WI38 (cell line): ENCODE measurements around the gene TMEM247.

Experiments
- H3K4me3 ChIP-seq: 2 replicates; pipeline ENCODE4 v1.5.1; 2011; ENCODE audit warnings: low read depth, mild to moderate bottlenecking, control low read depth, low read length
- CTCF ChIP-seq: IDR thresholded peaks from 2 replicates; pipeline ENCODE4 v1.5.1; 2012; ENCODE audit warnings: low read depth, mild to moderate bottlenecking, control low read depth, low read length

Gene TMEM247

DNA sequence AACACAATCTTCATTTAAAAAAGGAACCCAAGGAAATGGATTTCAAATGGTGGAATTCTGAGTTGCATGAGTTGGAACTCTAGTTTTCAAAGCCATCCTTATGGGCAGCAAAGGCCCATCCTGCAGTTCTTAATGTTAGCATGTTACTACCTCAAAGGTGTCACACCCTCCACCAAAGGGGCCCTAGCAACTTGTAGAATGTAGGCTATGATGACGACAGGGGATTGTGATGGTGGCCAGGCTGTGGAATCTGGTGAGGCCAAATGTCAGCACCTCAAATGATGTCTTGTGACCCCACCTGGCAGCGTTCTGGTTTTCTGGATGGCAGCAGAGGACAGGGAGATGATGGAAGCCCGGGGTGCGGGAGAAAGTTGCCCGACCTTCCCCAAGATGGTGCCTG, at the start of gene TMEM247:
TSS of gene TMEM247 (plus strand) at position 301 of the 400 bp plus-strand sequence.
- no peak for TF ChIP-seq CTCF
- H3K4me3 ChIP-seq: no peak within 1 kb of the TSS

DNA sequence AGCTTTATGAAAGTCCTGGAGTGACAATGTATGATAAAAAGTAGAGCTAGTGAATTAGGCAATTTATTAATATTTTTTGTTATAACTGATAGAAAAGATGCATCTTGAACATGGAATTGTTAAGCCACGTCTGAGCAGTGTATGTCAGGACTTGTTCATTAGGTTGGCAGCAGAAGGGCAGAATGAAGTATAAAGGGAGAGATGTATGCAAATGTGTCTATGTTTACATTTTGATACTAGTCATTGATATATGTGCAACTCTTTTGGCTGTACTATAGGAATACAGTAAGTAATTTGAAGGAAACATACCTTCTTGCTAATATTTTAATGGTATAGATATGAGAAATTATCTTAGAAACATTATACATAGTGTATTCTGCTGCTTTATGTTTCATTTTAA, 49.0 kb upstream of the TMEM247 start:
- no peak for TF ChIP-seq CTCF

DNA sequence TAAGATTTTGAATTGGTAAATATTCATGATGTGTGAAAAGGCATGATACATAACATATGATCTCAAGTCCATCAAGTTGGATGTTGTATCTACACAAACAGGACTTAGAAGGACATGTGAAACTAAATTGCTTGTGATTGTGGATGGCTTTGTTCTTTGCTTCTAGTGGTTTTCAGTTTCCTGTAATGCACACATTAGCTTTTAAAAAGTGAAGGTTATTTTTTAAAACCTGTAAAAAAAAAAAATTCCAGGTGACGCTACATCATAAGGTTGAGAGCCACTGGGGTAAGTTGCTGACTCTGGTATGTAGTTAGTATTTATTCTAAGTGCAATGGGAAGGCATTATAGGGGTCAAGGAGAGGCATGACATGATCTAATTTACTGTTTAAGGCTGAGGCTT, 48.4 kb upstream of the TMEM247 start:
- no peak for TF ChIP-seq CTCF
- H3K4me3 ChIP-seq: no peak overlapping the region

More for the DNA sequence above, 49.0 kb upstream of the TMEM247 start:
- H3K4me3 ChIP-seq: no peak overlapping the region

DNA sequence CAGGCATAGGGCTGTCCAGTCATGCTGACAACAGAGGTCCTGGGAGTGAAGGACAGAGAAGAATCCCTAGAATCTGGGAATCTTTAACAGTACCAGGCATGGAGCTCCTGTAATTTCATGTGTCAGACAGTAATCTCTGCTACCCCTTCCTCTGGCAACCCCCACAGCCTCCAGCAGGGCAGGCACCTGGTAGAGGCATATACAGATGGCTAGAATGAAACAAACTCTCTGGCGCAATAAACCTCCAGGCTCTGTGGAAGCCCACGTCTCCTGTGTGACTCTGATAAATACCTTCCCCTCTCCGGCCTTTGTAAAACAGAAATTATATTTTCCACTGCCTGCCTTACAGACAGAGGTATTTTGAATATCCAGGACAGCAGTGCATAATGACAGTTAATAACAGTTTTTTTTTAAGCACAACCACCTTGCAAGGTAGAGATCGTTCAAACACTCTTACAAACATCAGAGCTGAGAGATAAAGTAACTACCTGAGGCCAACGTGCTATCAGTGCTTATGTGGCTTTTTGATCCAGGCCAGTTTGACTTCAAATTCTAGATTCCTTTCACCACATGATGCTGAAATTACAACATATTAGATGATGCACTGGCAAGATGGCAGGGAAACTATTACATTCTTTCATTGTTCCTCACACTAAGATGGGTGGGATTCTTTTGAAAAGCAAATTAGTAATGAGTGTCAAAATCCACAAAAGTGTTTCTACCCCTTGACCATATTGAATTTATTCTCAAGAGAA, 47.7 kb upstream of the TMEM247 start:
- no peak overlapping the region for H3K4me3 ChIP-seq
- no peak for TF ChIP-seq CTCF

GRCh38 chr2:46434851-46435273, 44.5 kb upstream of the TMEM247 start:
- TF ChIP-seq CTCF: no peak
- no peak overlapping the region for H3K4me3 ChIP-seq

- no peak for TF ChIP-seq CTCF
- H3K4me3 ChIP-seq: no peak overlapping the region
Measured at GRCh38 chr2:46435353-46435752, 44.0 kb upstream of the TMEM247 start.

- H3K4me3 ChIP-seq: no peak overlapping the region
Measured at GRCh38 chr2:46435796-46436360, 43.5 kb upstream of the TMEM247 start.

More at GRCh38 chr2:46435796-46436360, 43.5 kb upstream of the TMEM247 start:
- no peak for TF ChIP-seq CTCF
